ENCODE measurements around the gene ZKSCAN4.

Gene ZKSCAN4

GRCh38 chr6:28252009-28252975 is at the start of gene ZKSCAN4:
Gene ZKSCAN4, minus strand, starts transcription at chr6:28252269. Its CDS starts 289 bp downstream, at chr6:28251980.
- DNase-seq: peak; percentile 89

GRCh38 chr6:28296520-28297060 is 44.5 kb upstream of the ZKSCAN4 start:
- no peak for DNase-seq

GRCh38 chr6:28295326-28295725 is 43.3 kb upstream of the ZKSCAN4 start:
- no peak for DNase-seq

- DNase-seq: no peak
Observed at GRCh38 chr6:28291573-28291972, 39.5 kb upstream of the ZKSCAN4 start.

- no peak for DNase-seq
Observed at GRCh38 chr6:28282926-28283325, 30.9 kb upstream of the ZKSCAN4 start.

GRCh38 chr6:28281288-28282064 is 29.4 kb upstream of the ZKSCAN4 start, which contains the start of gene PGBD1:
Gene PGBD1, plus strand, starts transcription at chr6:28281572. Its CDS starts 2,242 bp downstream, at chr6:28283814.
- DNase-seq: peak; percentile 41

- no peak for DNase-seq
Observed at GRCh38 chr6:28280595-28281287, 28.7 kb upstream of the ZKSCAN4 start.

- no peak for DNase-seq
Observed at GRCh38 chr6:28277746-28278145, 25.7 kb upstream of the ZKSCAN4 start.

GRCh38 chr6:28274888-28275287 is 22.8 kb upstream of the ZKSCAN4 start:
- no peak for DNase-seq

GRCh38 chr6:28269492-28269891 is 17.4 kb upstream of the ZKSCAN4 start:
- no peak for DNase-seq

- DNase-seq: no peak
Observed at GRCh38 chr6:28267695-28268059, 15.6 kb upstream of the ZKSCAN4 start.

GRCh38 chr6:28266962-28267694 is 15.1 kb upstream of the ZKSCAN4 start, which contains the start of gene ZSCAN26:
Gene ZSCAN26, plus strand, starts transcription at chr6:28267143. Its CDS starts 4,777 bp downstream, at chr6:28271920.
- DNase-seq: peak; percentile 91

GRCh38 chr6:28266563-28266961 is 14.5 kb upstream of the ZKSCAN4 start:
- no peak for DNase-seq

GRCh38 chr6:28264834-28265401 is 12.8 kb upstream of the ZKSCAN4 start:
- no peak for DNase-seq

- no peak for DNase-seq
Observed at GRCh38 chr6:28263922-28264321, 11.9 kb upstream of the ZKSCAN4 start.

- DNase-seq: peak; percentile 56
Observed at GRCh38 chr6:28258877-28259777, 7.1 kb upstream of the ZKSCAN4 start, which contains the start of gene NKAPL. Gene NKAPL, plus strand, starts transcription at chr6:28259297. Its CDS starts 75 bp downstream, at chr6:28259372.

GRCh38 chr6:28257042-28257441 is 5.0 kb upstream of the ZKSCAN4 start:
- DNase-seq: no peak

GRCh38 chr6:28254121-28254519 is 2.1 kb upstream of the ZKSCAN4 start:
- no peak for DNase-seq

- peak; percentile 43 for DNase-seq
Observed at GRCh38 chr6:28251661-28252008, 434 bp downstream of the ZKSCAN4 start.

- DNase-seq: no peak
Observed at GRCh38 chr6:28250747-28251146, 1.3 kb downstream of the ZKSCAN4 start.

All from CD4-positive, alpha-beta T cell treated with Interleukin-21 for 1 hour (primary cell).